Measurements from ENCODE around the gene MTHFD2.

The MTHFD2 gene

GRCh38 chr2:74253971-74254310 lies 55.5 kb downstream of the MTHFD2 start:
- no peaks in the 10 kb centered on the region; the same call in 1 of the 2 replicates for H3K4me1 ChIP-seq (ENCODE audit: insufficient read depth, low read length)
- no peak overlapping the region for H3K4me3 ChIP-seq (ENCODE audit: low read length)
- no peak overlapping the region for H3K9ac ChIP-seq (ENCODE audit: low read depth, low read length)
- H3K27ac ChIP-seq (ENCODE audit: low read length), result no peak overlapping the region
- H3K27me3 ChIP-seq (ENCODE audit: insufficient read depth, low read length), result no peaks in the 10 kb centered on the region
- H3K36me3 ChIP-seq (ENCODE audit: insufficient read depth, low read depth, low read length), result no peaks in the 10 kb centered on the region
- H3K9me3 ChIP-seq (ENCODE audit: insufficient read depth, low read depth, low read length), result no peaks in the 10 kb centered on the region

- Histone ChIP-seq H3K27ac (ENCODE audit: low read length) (no peak overlapping the region), H3K9ac (ENCODE audit: low read depth, low read length) (no peak overlapping the region), H3K27me3 (ENCODE audit: insufficient read depth, low read length) (no peaks in the 10 kb centered on the region), H3K9me3 (ENCODE audit: insufficient read depth, low read depth, low read length) (no peaks in the 10 kb centered on the region), H3K4me1 (ENCODE audit: insufficient read depth, low read length) (no peaks in the 10 kb centered on the region; the same call in 1 of the 2 replicates), H3K4me3 (ENCODE audit: low read length) (no peak overlapping the region), H3K36me3 (ENCODE audit: insufficient read depth, low read depth, low read length) (no peaks in the 10 kb centered on the region)
Observed at GRCh38 chr2:74255660-74256213, 57.3 kb downstream of the MTHFD2 start.

GRCh38 chr2:74259191-74259590 lies 60.8 kb downstream of the MTHFD2 start:
- H3K9me3 ChIP-seq (ENCODE audit: insufficient read depth, low read depth, low read length), result no peaks in the 10 kb centered on the region
- no peak overlapping the region for H3K4me3 ChIP-seq (ENCODE audit: low read length)
- H3K27ac ChIP-seq (ENCODE audit: low read length), result no peak overlapping the region
- H3K9ac ChIP-seq (ENCODE audit: low read depth, low read length), result no peak overlapping the region
- no peaks in the 10 kb centered on the region for H3K36me3 ChIP-seq (ENCODE audit: insufficient read depth, low read depth, low read length)
- no peaks in the 10 kb centered on the region for H3K27me3 ChIP-seq (ENCODE audit: insufficient read depth, low read length)
- no peaks in the 10 kb centered on the region; the same call in 1 of the 2 replicates for H3K4me1 ChIP-seq (ENCODE audit: insufficient read depth, low read length)

GRCh38 chr2:74259733-74260132 lies 61.3 kb downstream of the MTHFD2 start:
- H3K4me3 ChIP-seq (ENCODE audit: low read length), result no peak overlapping the region
- no peaks in the 10 kb centered on the region; the same call in 1 of the 2 replicates for H3K4me1 ChIP-seq (ENCODE audit: insufficient read depth, low read length)
- no peaks in the 10 kb centered on the region for H3K27me3 ChIP-seq (ENCODE audit: insufficient read depth, low read length)
- H3K9ac ChIP-seq (ENCODE audit: low read depth, low read length), result no peak overlapping the region
- no peak overlapping the region for H3K27ac ChIP-seq (ENCODE audit: low read length)
- H3K9me3 ChIP-seq (ENCODE audit: insufficient read depth, low read depth, low read length), result no peaks in the 10 kb centered on the region
- H3K36me3 ChIP-seq (ENCODE audit: insufficient read depth, low read depth, low read length), result no peaks in the 10 kb centered on the region

- Histone ChIP-seq H3K27me3 (ENCODE audit: insufficient read depth, low read length) (no peaks in the 10 kb centered on the region), H3K9ac (ENCODE audit: low read depth, low read length) (no peak overlapping the region), H3K9me3 (ENCODE audit: insufficient read depth, low read depth, low read length) (no peaks in the 10 kb centered on the region), H3K27ac (ENCODE audit: low read length) (no peak overlapping the region), H3K36me3 (ENCODE audit: insufficient read depth, low read depth, low read length) (no peaks in the 10 kb centered on the region), H3K4me1 (ENCODE audit: insufficient read depth, low read length) (no peaks in the 10 kb centered on the region; the same call in 1 of the 2 replicates), H3K4me3 (ENCODE audit: low read length) (no peak overlapping the region)
Observed at GRCh38 chr2:74260495-74260894, 62.1 kb downstream of the MTHFD2 start.

GRCh38 chr2:74261204-74261864 lies 62.9 kb downstream of the MTHFD2 start:
- Histone ChIP-seq H3K4me3 (ENCODE audit: low read length) (no peak overlapping the region), H3K27me3 (ENCODE audit: insufficient read depth, low read length) (no peaks in the 10 kb centered on the region), H3K4me1 (ENCODE audit: insufficient read depth, low read length) (no peaks in the 10 kb centered on the region; the same call in 1 of the 2 replicates), H3K9ac (ENCODE audit: low read depth, low read length) (no peak overlapping the region), H3K27ac (ENCODE audit: low read length) (no peak overlapping the region), H3K36me3 (ENCODE audit: insufficient read depth, low read depth, low read length) (no peaks in the 10 kb centered on the region), H3K9me3 (ENCODE audit: insufficient read depth, low read depth, low read length) (no peaks in the 10 kb centered on the region)

GRCh38 chr2:74262681-74263080 lies 64.3 kb downstream of the MTHFD2 start:
- Histone ChIP-seq H3K36me3 (ENCODE audit: insufficient read depth, low read depth, low read length) (no peaks in the 10 kb centered on the region), H3K27me3 (ENCODE audit: insufficient read depth, low read length) (no peaks in the 10 kb centered on the region), H3K4me3 (ENCODE audit: low read length) (no peak overlapping the region), H3K4me1 (ENCODE audit: insufficient read depth, low read length) (no peaks in the 10 kb centered on the region; the same call in 1 of the 2 replicates), H3K9ac (ENCODE audit: low read depth, low read length) (no peak overlapping the region), H3K9me3 (ENCODE audit: insufficient read depth, low read depth, low read length) (no peaks in the 10 kb centered on the region), H3K27ac (ENCODE audit: low read length) (no peak overlapping the region)

GRCh38 chr2:74264281-74264680 lies 65.9 kb downstream of the MTHFD2 start:
- H3K27ac ChIP-seq (ENCODE audit: low read length), result no peak overlapping the region
- no peak overlapping the region for H3K9ac ChIP-seq (ENCODE audit: low read depth, low read length)
- no peaks in the 10 kb centered on the region for H3K36me3 ChIP-seq (ENCODE audit: insufficient read depth, low read depth, low read length)
- no peaks in the 10 kb centered on the region for H3K27me3 ChIP-seq (ENCODE audit: insufficient read depth, low read length)
- H3K4me3 ChIP-seq (ENCODE audit: low read length), result no peak overlapping the region
- H3K9me3 ChIP-seq (ENCODE audit: insufficient read depth, low read depth, low read length), result no peaks in the 10 kb centered on the region
- no peaks in the 10 kb centered on the region for H3K4me1 ChIP-seq (ENCODE audit: insufficient read depth, low read length)

- Histone ChIP-seq H3K9ac (ENCODE audit: low read depth, low read length) (no peak overlapping the region), H3K36me3 (ENCODE audit: insufficient read depth, low read depth, low read length) (no peaks in the 10 kb centered on the region), H3K27me3 (ENCODE audit: insufficient read depth, low read length) (no peaks in the 10 kb centered on the region), H3K4me3 (ENCODE audit: low read length) (no peak overlapping the region), H3K9me3 (ENCODE audit: insufficient read depth, low read depth, low read length) (no peaks in the 10 kb centered on the region), H3K27ac (ENCODE audit: low read length) (no peak overlapping the region), H3K4me1 (ENCODE audit: insufficient read depth, low read length) (no peaks in the 10 kb centered on the region)
Observed at GRCh38 chr2:74267068-74267467, 68.7 kb downstream of the MTHFD2 start.

All from iPS-20b (cell line).